HCT116 (cell line): ENCODE results near the gene DRD5. TPM values are rescaled to one million over a fixed set of nuclear protein-coding genes. Genes with fewer than 3 reads are reported as not detected.

Experiments
- ATAC-seq: fragments of 200-7000 bp; cut with Tn5 transposase; 2 replicates; pipeline ENCODE4 v1.9.1; 2020; ENCODE audit warnings: mild to moderate bottlenecking, moderate library complexity
- BruUV-seq: library from RNA; stranded (reverse); fragments of 400-500 nt; replicated peaks from 2 replicates; lab custom pipeline; 2021; lab: Mats Ljungman, UMichigan
- CTCF ChIA-PET: fragments of 300-600 bp; sonication (Branson Sonifier 250); formaldehyde crosslinking; loops from one replicate; lab custom pipeline; 2021; ENCODE audit warnings: antibody characterized with exemption; lab: Charles Lee
- POLR2A ChIA-PET: fragments of 300-600, 350-600 bp; sonication (Branson Sonifier 250); formaldehyde crosslinking; loops from one replicate; lab custom pipeline; 2021; ENCODE audit warnings: antibody characterized with exemption; lab: Charles Lee
- RAD21 ChIA-PET, 2 experiments: fragments of 300-600 bp; sonication (Branson Sonifier 250); formaldehyde crosslinking; loops; one replicate each; lab custom pipeline; 2023; ENCODE audit warnings: low total read pairs in 2 of 2; ENCODE audit not compliant: uncharacterized antibody in 2 of 2, unreplicated experiment in 2 of 2, low non-redundant PET in 1 of 2; lab: Charles Lee
- DNase-seq: peaks from one replicate; pipeline ENCODE4 v3.0.0-alpha.2; 2010; ENCODE audit warnings: low read depth, low spot score
- H2AFZ ChIP-seq: fragments of 200-600 bp; shearing (Covaris generic), sonication (generic); 2 replicates; pipeline ENCODE4 v1.6.1; 2017; ENCODE audit warnings: low read depth, mixed run types, mixed read lengths, antibody characterized with exemption, low read length; ENCODE audit not compliant: poor library complexity, severe bottlenecking
- H3K27ac ChIP-seq: 2 replicates; pipeline ENCODE4 v1.5.1; 2012; ENCODE audit warnings: low read depth, low read length
- H3K27me3 ChIP-seq: fragments of 200-600 bp; sonication (generic); 2 replicates; pipeline ENCODE4 v1.6.1; 2016; ENCODE audit warnings: mixed run types, low read length, mixed read lengths; ENCODE audit not compliant: insufficient read depth
- H3K36me3 ChIP-seq, 2 experiments: fragments of 200-500 bp in 1 of 2; fragments of 200-600 bp in 1 of 2; sonication (Bioruptor generic) in 1 of 2; sonication (generic) in 1 of 2; 2 replicates each; pipeline versions ENCODE4 v1.5.1 to v1.6.1; 2014 to 2016; ENCODE audit warnings: low read length in 2 of 2, inconsistent platforms in 1 of 2, mixed read lengths in 1 of 2, mixed run types in 1 of 2; ENCODE audit not compliant: insufficient read depth in 2 of 2, control insufficient read depth in 1 of 2
- H3K4me1 ChIP-seq, 2 experiments: fragments of 200-600 bp in 1 of 2; sonication (generic) in 1 of 2; 2 replicates each; pipeline versions ENCODE4 v1.5.1 to v1.6.1; 2012 to 2017; ENCODE audit warnings: low read length in 2 of 2, inconsistent platforms in 1 of 2, mild to moderate bottlenecking in 1 of 2, mixed read lengths in 1 of 2, mixed run types in 1 of 2, moderate library complexity in 1 of 2; ENCODE audit not compliant: insufficient read depth in 2 of 2, control insufficient read depth in 1 of 2
- H3K4me2 ChIP-seq: fragments of 200-600 bp; sonication (generic); 2 replicates; pipeline ENCODE4 v1.6.1; 2017; ENCODE audit warnings: mixed run types, low read length, mixed read lengths
- H3K4me3 ChIP-seq, 2 experiments: fragments of 200-600 bp in 1 of 2; sonication (generic) in 1 of 2; replicated peaks in 1 of 2; 2 replicates each; pipeline ENCODE4 v1.5.1; 2011 to 2016; ENCODE audit warnings: low read length in 2 of 2, control low read depth in 1 of 2, low read depth in 1 of 2, mild to moderate bottlenecking in 1 of 2, mixed read lengths in 1 of 2, mixed run types in 1 of 2
- H3K79me2 ChIP-seq: fragments of 200-600 bp; sonication (generic); 2 replicates; pipeline ENCODE4 v1.6.1; 2017; ENCODE audit warnings: mild to moderate bottlenecking, mixed run types, low read length, moderate library complexity, mixed read lengths; ENCODE audit not compliant: insufficient read depth
- H3K9ac ChIP-seq: fragments of 200-600 bp; sonication (generic); 2 replicates; pipeline ENCODE4 v1.6.1; 2016; ENCODE audit warnings: low read length, mixed read lengths
- H3K9me2 ChIP-seq: fragments of 200-600 bp; sonication (generic), shearing (Covaris generic); 2 replicates; pipeline ENCODE4 v1.6.1; 2017; ENCODE audit warnings: mixed run types, mild to moderate bottlenecking, moderate library complexity; ENCODE audit not compliant: insufficient read depth
- H3K9me3 ChIP-seq, 2 experiments: fragments of 200-500 bp in 1 of 2; fragments of 200-600 bp in 1 of 2; sonication (Bioruptor generic) in 1 of 2; sonication (generic) in 1 of 2; 2 replicates each; pipeline ENCODE4 v1.6.1; 2014 to 2017; ENCODE audit warnings: low read length in 2 of 2, mixed read lengths in 2 of 2, inconsistent platforms in 1 of 2, low read depth in 1 of 2, mild to moderate bottlenecking in 1 of 2, mixed run types in 1 of 2, moderate library complexity in 1 of 2; ENCODE audit not compliant: control insufficient read depth in 1 of 2, insufficient read depth in 1 of 2
- H4K20me1 ChIP-seq: fragments of 200-600 bp; sonication (generic), shearing (Covaris generic); 2 replicates; pipeline ENCODE4 v1.6.1; 2017; ENCODE audit warnings: mixed run types, mild to moderate bottlenecking, moderate library complexity; ENCODE audit not compliant: insufficient read depth
- EGR1 ChIP-seq: IDR thresholded peaks from 2 replicates; pipeline ENCODE4 v1.6.1; 2012; ENCODE audit warnings: low read depth
- POLR2AphosphoS5 ChIP-seq: IDR thresholded peaks from 2 replicates; pipeline ENCODE4 v1.6.1; 2011; ENCODE audit warnings: mild to moderate bottlenecking, low read depth, low read length, moderate library complexity
- SP1 ChIP-seq: IDR thresholded peaks from 2 replicates; pipeline ENCODE4 v1.6.1; 2012; ENCODE audit warnings: low read depth
- ZNF274 ChIP-seq: fragments of 200-500 bp; sonication (Bioruptor generic); IDR thresholded peaks from 2 replicates; pipeline ENCODE4 v1.6.1; 2014; ENCODE audit warnings: mild to moderate bottlenecking, low read depth, low read length, inconsistent platforms
- intact Hi-C: fragments of 100-400 bp; cut with micrococcal nuclease; formaldehyde crosslinking; loops from 2 replicates; pipeline ENCODE4 v1.10.0; 2022
- total RNA-seq: library from RNA; stranded (reverse); gene quantifications from one replicate; pipeline ENCODE4 v1.2.1, GENCODE V29; 2021; ENCODE audit not compliant: unreplicated experiment
- TF ChIP-seq, protein P1 (sequence below): IDR thresholded peaks from 2 replicates; pipeline ENCODE4 v1.6.1; 2012
- TF ChIP-seq, protein P2 (sequence below): IDR thresholded peaks from 2 replicates; pipeline ENCODE4 v1.6.1; 2012; ENCODE audit warnings: low read depth
- TF ChIP-seq, protein P3 (sequence below), 3 experiments: fragments of 200-600 bp in 1 of 3; sonication (generic) in 1 of 3; IDR thresholded peaks in 2 of 3; conservative IDR thresholded peaks in 1 of 3; 2 replicates each; pipeline ENCODE4 v1.5.1; 2012 to 2017; ENCODE audit warnings: low read depth in 2 of 3, low read length in 2 of 3, antibody characterized with exemption in 1 of 3, borderline replicate concordance in 1 of 3, control low read depth in 1 of 3, mild to moderate bottlenecking in 1 of 3, mixed read lengths in 1 of 3, mixed run types in 1 of 3, moderate library complexity in 1 of 3; ENCODE audit not compliant: insufficient read depth in 1 of 3
- TF ChIP-seq, protein P4 (sequence below): IDR thresholded peaks from 2 replicates; pipeline ENCODE4 v1.6.1; 2011; ENCODE audit warnings: mild to moderate bottlenecking, low read length, moderate library complexity; ENCODE audit not compliant: insufficient replicate concordance; ENCODE audit errors: extremely low read depth

DRD5 gene
- total RNA-seq, 1 experiment from 2014 or later = not detected

DNA sequence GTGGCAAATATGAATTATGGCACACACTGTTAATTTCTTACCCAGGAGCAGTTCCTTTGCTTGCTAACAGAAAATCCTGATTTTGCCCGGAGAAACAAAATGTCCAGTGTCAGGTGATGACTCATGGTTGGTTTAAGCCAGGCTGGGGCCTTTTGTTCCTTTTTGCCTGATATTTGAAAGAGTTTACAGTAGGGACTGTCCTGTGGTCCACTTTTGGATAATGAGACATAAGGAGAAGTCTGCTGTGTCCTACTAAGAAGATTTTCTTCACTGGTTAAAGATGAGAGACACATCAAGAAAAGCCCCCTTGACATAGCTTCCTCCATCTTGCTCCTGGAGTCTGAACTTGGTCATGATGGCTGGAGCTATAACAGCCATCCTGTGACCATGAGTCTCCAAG, 12.1 kb upstream of the DRD5 start:
- H3K79me2 ChIP-seq = no peaks in the 10 kb centered on the region
- H2AFZ ChIP-seq = no peak overlapping the region
- peaks cover 29% of the 10 kb centered on the region for H3K27me3 ChIP-seq
- intact Hi-C loops = loop anchor here (10.0 kb wide), 1 partner anchor 775 kb away; no protein-coding TSS in a partner anchor
- no TSS peak for BruUV-seq
- RAD21 ChIA-PET = no interaction called here
- TF ChIP-seq ZNF274 = no peak
- TF ChIP-seq, protein P1, sequence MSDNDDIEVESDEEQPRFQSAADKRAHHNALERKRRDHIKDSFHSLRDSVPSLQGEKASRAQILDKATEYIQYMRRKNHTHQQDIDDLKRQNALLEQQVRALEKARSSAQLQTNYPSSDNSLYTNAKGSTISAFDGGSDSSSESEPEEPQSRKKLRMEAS = no peak
- TF ChIP-seq, protein P2, sequence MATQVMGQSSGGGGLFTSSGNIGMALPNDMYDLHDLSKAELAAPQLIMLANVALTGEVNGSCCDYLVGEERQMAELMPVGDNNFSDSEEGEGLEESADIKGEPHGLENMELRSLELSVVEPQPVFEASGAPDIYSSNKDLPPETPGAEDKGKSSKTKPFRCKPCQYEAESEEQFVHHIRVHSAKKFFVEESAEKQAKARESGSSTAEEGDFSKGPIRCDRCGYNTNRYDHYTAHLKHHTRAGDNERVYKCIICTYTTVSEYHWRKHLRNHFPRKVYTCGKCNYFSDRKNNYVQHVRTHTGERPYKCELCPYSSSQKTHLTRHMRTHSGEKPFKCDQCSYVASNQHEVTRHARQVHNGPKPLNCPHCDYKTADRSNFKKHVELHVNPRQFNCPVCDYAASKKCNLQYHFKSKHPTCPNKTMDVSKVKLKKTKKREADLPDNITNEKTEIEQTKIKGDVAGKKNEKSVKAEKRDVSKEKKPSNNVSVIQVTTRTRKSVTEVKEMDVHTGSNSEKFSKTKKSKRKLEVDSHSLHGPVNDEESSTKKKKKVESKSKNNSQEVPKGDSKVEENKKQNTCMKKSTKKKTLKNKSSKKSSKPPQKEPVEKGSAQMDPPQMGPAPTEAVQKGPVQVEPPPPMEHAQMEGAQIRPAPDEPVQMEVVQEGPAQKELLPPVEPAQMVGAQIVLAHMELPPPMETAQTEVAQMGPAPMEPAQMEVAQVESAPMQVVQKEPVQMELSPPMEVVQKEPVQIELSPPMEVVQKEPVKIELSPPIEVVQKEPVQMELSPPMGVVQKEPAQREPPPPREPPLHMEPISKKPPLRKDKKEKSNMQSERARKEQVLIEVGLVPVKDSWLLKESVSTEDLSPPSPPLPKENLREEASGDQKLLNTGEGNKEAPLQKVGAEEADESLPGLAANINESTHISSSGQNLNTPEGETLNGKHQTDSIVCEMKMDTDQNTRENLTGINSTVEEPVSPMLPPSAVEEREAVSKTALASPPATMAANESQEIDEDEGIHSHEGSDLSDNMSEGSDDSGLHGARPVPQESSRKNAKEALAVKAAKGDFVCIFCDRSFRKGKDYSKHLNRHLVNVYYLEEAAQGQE = no peak
- TF ChIP-seq EGR1 = no peak
- TF ChIP-seq, all 23 proteins: peak for 0
- ATAC-seq = no peak
- no peak overlapping the region for H3K9ac ChIP-seq
- no peak overlapping the region for H3K27ac ChIP-seq
- no peaks in the 10 kb centered on the region for H3K9me3 ChIP-seq
- H3K4me2 ChIP-seq = no peak overlapping the region
- H3K36me3 ChIP-seq = no peaks in the 10 kb centered on the region
- ChIA-PET CTCF (interaction anchor here (1.6 kb wide), 1 partner anchor 250 kb away, joined by 4 read pairs; no protein-coding TSS in a partner anchor), POLR2A (no interaction called here)
- no peak for DNase-seq
- no peaks in the 10 kb centered on the region for H4K20me1 ChIP-seq
- no peak overlapping the region for H3K4me3 ChIP-seq
- no peaks in the 10 kb centered on the region for H3K4me1 ChIP-seq
- no peaks in the 10 kb centered on the region for H3K9me2 ChIP-seq

DNA sequence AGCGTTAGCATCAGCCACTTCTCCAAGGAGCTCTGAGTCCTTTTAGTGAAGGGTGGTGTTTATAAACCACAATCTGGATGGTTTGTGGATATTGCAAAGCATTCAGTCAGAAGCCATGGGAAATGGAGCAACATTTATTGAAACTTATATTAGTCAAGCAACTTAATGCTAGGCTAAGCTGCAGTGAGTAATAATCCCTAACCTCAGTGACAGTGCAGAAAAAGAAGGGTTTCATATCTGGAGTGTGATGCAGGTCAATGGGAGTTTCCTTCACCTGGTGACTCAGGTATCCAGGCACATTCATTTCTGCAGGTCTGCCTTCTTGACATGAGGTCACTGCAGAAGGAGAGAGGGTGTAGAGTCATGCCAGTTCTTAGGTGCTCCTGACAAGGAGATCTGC, 10.4 kb upstream of the DRD5 start:
- CTCF ChIA-PET = no interaction called here
- H4K20me1 ChIP-seq = no peaks in the 10 kb centered on the region
- peaks cover 29% of the 10 kb centered on the region for H3K27me3 ChIP-seq
- H3K4me2 ChIP-seq = no peak overlapping the region
- DNase-seq (no peak), ATAC-seq (no peak)
- H3K9ac ChIP-seq = no peak overlapping the region
- no TSS peak for BruUV-seq
- H3K36me3 ChIP-seq = no peaks in the 10 kb centered on the region
- intact Hi-C loops = no loop called here
- no peaks in the 10 kb centered on the region for H3K9me2 ChIP-seq
- H3K79me2 ChIP-seq = no peaks in the 10 kb centered on the region
- H2AFZ ChIP-seq = no peak overlapping the region
- no peak overlapping the region for H3K27ac ChIP-seq
- H3K4me3 ChIP-seq = no peak overlapping the region
- no peaks in the 10 kb centered on the region for H3K9me3 ChIP-seq
- H3K4me1 ChIP-seq = no peaks in the 10 kb centered on the region
- RAD21 ChIA-PET = no interaction called here
- TF ChIP-seq, protein P3, sequence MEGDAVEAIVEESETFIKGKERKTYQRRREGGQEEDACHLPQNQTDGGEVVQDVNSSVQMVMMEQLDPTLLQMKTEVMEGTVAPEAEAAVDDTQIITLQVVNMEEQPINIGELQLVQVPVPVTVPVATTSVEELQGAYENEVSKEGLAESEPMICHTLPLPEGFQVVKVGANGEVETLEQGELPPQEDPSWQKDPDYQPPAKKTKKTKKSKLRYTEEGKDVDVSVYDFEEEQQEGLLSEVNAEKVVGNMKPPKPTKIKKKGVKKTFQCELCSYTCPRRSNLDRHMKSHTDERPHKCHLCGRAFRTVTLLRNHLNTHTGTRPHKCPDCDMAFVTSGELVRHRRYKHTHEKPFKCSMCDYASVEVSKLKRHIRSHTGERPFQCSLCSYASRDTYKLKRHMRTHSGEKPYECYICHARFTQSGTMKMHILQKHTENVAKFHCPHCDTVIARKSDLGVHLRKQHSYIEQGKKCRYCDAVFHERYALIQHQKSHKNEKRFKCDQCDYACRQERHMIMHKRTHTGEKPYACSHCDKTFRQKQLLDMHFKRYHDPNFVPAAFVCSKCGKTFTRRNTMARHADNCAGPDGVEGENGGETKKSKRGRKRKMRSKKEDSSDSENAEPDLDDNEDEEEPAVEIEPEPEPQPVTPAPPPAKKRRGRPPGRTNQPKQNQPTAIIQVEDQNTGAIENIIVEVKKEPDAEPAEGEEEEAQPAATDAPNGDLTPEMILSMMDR (IDR thresholded peaks at IDR 0.05 in 2 of 3, conservative IDR thresholded peaks at IDR 0.05 in 1 of 3; ENCODE audit: borderline replicate concordance in 1 of 3, insufficient read depth in 1 of 3, low read depth in 2 of 3, low read length in 2 of 3) = no peak
- TF ChIP-seq, protein P4, sequence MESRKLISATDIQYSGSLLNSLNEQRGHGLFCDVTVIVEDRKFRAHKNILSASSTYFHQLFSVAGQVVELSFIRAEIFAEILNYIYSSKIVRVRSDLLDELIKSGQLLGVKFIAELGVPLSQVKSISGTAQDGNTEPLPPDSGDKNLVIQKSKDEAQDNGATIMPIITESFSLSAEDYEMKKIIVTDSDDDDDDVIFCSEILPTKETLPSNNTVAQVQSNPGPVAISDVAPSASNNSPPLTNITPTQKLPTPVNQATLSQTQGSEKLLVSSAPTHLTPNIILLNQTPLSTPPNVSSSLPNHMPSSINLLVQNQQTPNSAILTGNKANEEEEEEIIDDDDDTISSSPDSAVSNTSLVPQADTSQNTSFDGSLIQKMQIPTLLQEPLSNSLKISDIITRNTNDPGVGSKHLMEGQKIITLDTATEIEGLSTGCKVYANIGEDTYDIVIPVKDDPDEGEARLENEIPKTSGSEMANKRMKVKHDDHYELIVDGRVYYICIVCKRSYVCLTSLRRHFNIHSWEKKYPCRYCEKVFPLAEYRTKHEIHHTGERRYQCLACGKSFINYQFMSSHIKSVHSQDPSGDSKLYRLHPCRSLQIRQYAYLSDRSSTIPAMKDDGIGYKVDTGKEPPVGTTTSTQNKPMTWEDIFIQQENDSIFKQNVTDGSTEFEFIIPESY = no peak
- TF ChIP-seq EGR1 (no peak), SP1 (no peak), POLR2AphosphoS5 (no peak)
- POLR2A ChIA-PET = no interaction called here
